SK-MEL-5 (cell line): ENCODE data around the gene SPN. TPM values are rescaled to one million over a fixed set of nuclear protein-coding genes. Genes with fewer than 3 reads are reported as not detected.
"Not testable (repeated sequence)": the region's sequence is repeated elsewhere in the genome, so short reads cannot be mapped to it uniquely, and the experiment has no call there.

ENCODE experiments used
- DNase-seq: peaks from one replicate; pipeline ENCODE4 v3.0.0-alpha.2; 2016; ENCODE audit warnings: low read depth, low spot score
- in situ Hi-C: cut with HindIII; loops from 2 replicates; pipeline ENCODE4 v1.10.0; 2016; ENCODE audit warnings: low sequenced_read_pairs, high pct_unique_total_duplicates, low pct_unique_long_range_greater_than_20kb
- total RNA-seq: library from RNA; depleted of rRNA; stranded (reverse); fragments of >200 nt; shearing (Covaris generic); gene quantifications from 2 replicates; pipeline ENCODE4 v1.2.3, GENCODE V29; 2014

SPN gene
- total RNA-seq, 1 experiment from 2014 or later, result not detected

- DNase-seq, result no peak
- in situ Hi-C loops, result no loop called here
Measured at GRCh38 chr16:29665294-29666077, 2.4 kb downstream of the SPN start.

GRCh38 chr16:29667322-29667610 lies 4.2 kb downstream of the SPN start:
- in situ Hi-C loops, result not testable (repeated sequence)

GRCh38 chr16:29667755-29668154 lies 4.7 kb downstream of the SPN start:
- in situ Hi-C loops, result no loop called here
- no peak for DNase-seq

More at GRCh38 chr16:29667322-29667610, 4.2 kb downstream of the SPN start:
- not testable (repeated sequence) for DNase-seq

- DNase-seq, result no peak
- in situ Hi-C loops, result no loop called here
Measured at GRCh38 chr16:29668267-29668666, 5.2 kb downstream of the SPN start.

GRCh38 chr16:29673501-29673900 lies 10.5 kb downstream of the SPN start:
- in situ Hi-C loops, result no loop called here
- no peak for DNase-seq

- DNase-seq, result no peak
- in situ Hi-C loops, result no loop called here
Measured at GRCh38 chr16:29674188-29674587, 11.1 kb downstream of the SPN start.

GRCh38 chr16:29675811-29676643 lies 13.0 kb downstream of the SPN start:
- in situ Hi-C loops, result no loop called here
- DNase-seq, result peak; percentile 78

GRCh38 chr16:29676989-29677785 lies 14.1 kb downstream of the SPN start:
- in situ Hi-C loops, result no loop called here
- no peak for DNase-seq

- DNase-seq, result peak; percentile 63
- in situ Hi-C loops, result no loop called here
Measured at GRCh38 chr16:29678691-29679267, 15.7 kb downstream of the SPN start, which contains the start of gene QPRT. Gene QPRT (plus strand): TSS chr16:29679180. CDS start chr16:29679198, 18 bp downstream.

GRCh38 chr16:29680180-29680598 lies 17.1 kb downstream of the SPN start:
- in situ Hi-C loops, result no loop called here
- no peak for DNase-seq

- DNase-seq, result no peak
- in situ Hi-C loops, result no loop called here
Measured at GRCh38 chr16:29683543-29684090, 20.6 kb downstream of the SPN start.

GRCh38 chr16:29684679-29685078 lies 21.6 kb downstream of the SPN start:
- in situ Hi-C loops, result no loop called here

GRCh38 chr16:29686740-29687332 lies 23.8 kb downstream of the SPN start:
- in situ Hi-C loops, result no loop called here
- no peak for DNase-seq

More at GRCh38 chr16:29684679-29685078, 21.6 kb downstream of the SPN start:
- no peak for DNase-seq

GRCh38 chr16:29687755-29688154 lies 24.7 kb downstream of the SPN start:
- no peak for DNase-seq
- in situ Hi-C loops, result no loop called here

GRCh38 chr16:29688172-29688571 lies 25.1 kb downstream of the SPN start:
- in situ Hi-C loops, result no loop called here
- DNase-seq, result no peak

- DNase-seq, in situ Hi-C loops: not testable (repeated sequence)
Measured at GRCh38 chr16:29689490-29690351, 26.7 kb downstream of the SPN start.
